ENCODE results near the gene CBARP. TPM values are rescaled to one million over a fixed set of nuclear protein-coding genes. Genes with fewer than 3 reads are reported as not detected.
A peak's percentile ranks its signal among the peaks of the same experiment; 100 is the strongest.

CBARP gene
- total and polyA plus RNA-seq, 2 of the 13 experiments (the other 11 are each of a cell fraction or from before 2014, with no cell fraction given): 1.2 to 1.4 TPM

- TF ChIP-seq TAF1 (CRISPR knock-in tag; IDR thresholded peaks at IDR 0.05) (no peak), LCORL (IDR thresholded peaks at IDR 0.05) (no peak), LCORL (CRISPR knock-in tag; IDR thresholded peaks at IDR 0.05) (peak; percentile 68), ZNF883 (CRISPR knock-in tag; IDR thresholded peaks at IDR 0.05; ENCODE audit: not compliant biosample characterization) (no peak), ZNF746 (CRISPR knock-in tag; IDR thresholded peaks at IDR 0.05) (peak; percentile 87), HNRNPL (IDR thresholded peaks at IDR 0.05; ENCODE audit: low read depth, low read length) (peak; percentile 86; the same call in 1 of the 2 replicates), ZNF710 (CRISPR knock-in tag; IDR thresholded peaks at IDR 0.05; ENCODE audit: borderline replicate concordance) (no peak; the same call in 1 of the 2 replicates), FOSL2 (CRISPR knock-in tag; IDR thresholded peaks at IDR 0.05) (peak; percentile 76), ZNF747 (CRISPR knock-in tag; IDR thresholded peaks at IDR 0.05; ENCODE audit: borderline replicate concordance) (0 out of 2 replicates have a peak, but pooled peaks have one; percentile 57), HMG20B (CRISPR knock-in tag; conservative IDR thresholded peaks at IDR 0.05) (peak; percentile 46; the same call in 1 of the 2 replicates), ZSCAN9 (CRISPR knock-in tag; IDR thresholded peaks at IDR 0.05; ENCODE audit: borderline replicate concordance) (no peak), HNRNPH1 (optimal IDR thresholded peaks at IDR 0.05; ENCODE audit: low read depth, low read length) (peak; percentile 26), ZNF354B (CRISPR knock-in tag; IDR thresholded peaks at IDR 0.05) (no peak), E2F1 (CRISPR knock-in tag; IDR thresholded peaks at IDR 0.05) (no peak), RAD51 (IDR thresholded peaks at IDR 0.05; ENCODE audit: borderline replicate concordance) (no peak), ZNF160 (CRISPR knock-in tag; IDR thresholded peaks at IDR 0.05) (no peak), SAFB2 (CRISPR knock-in tag; IDR thresholded peaks at IDR 0.05; ENCODE audit: borderline replicate concordance, low read depth) (no peak), POLR2A (IDR thresholded peaks at IDR 0.05; ENCODE audit: insufficient read depth in 1 of 2, low read depth in 2 of 2, low read length in 2 of 2) (peak; percentile 54 to 61; a peak in 2 of 4 replicates), YEATS4 (CRISPR knock-in tag; IDR thresholded peaks at IDR 0.05; ENCODE audit: borderline replicate concordance) (0 out of 2 replicates have a peak, but pooled peaks have one; percentile 15), THAP11 (CRISPR knock-in tag; IDR thresholded peaks at IDR 0.05) (peak; percentile 55; the same call in 1 of the 2 replicates), NR2F2 (IDR thresholded peaks at IDR 0.05; ENCODE audit: borderline replicate concordance, low read depth) (peak; percentile 90; the same call in 1 of the 2 replicates), GATAD2A (CRISPR knock-in tag; IDR thresholded peaks at IDR 0.05) (peak; percentile 78)
- TF ChIP-seq, protein P1, sequence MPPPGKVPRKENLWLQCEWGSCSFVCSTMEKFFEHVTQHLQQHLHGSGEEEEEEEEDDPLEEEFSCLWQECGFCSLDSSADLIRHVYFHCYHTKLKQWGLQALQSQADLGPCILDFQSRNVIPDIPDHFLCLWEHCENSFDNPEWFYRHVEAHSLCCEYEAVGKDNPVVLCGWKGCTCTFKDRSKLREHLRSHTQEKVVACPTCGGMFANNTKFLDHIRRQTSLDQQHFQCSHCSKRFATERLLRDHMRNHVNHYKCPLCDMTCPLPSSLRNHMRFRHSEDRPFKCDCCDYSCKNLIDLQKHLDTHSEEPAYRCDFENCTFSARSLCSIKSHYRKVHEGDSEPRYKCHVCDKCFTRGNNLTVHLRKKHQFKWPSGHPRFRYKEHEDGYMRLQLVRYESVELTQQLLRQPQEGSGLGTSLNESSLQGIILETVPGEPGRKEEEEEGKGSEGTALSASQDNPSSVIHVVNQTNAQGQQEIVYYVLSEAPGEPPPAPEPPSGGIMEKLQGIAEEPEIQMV (CRISPR knock-in tag; IDR thresholded peaks at IDR 0.05; ENCODE audit: low read depth): peak; percentile 29; the same call in 1 of the 2 replicates
Observed at GRCh38 chr19:1253514-1254080, 15.8 kb upstream of the CBARP start (continued).
